PC-3 (cell line): ENCODE measurements around the gene C1QL4.

ENCODE experiments used
- EZH2 ChIP-seq: fragments of 300-600 bp; sonication (generic); IDR thresholded peaks from one replicate; pipeline ENCODE4 v1.6.1; 2017; ENCODE audit warnings: antibody characterized with exemption, mild to moderate bottlenecking, low read length; ENCODE audit not compliant: unreplicated experiment
- EZH2phosphoT487 ChIP-seq: fragments of 300-600 bp; sonication (generic); IDR thresholded peaks from 2 replicates; pipeline ENCODE4 v1.6.1; 2018; ENCODE audit warnings: mild to moderate bottlenecking, antibody characterized with exemption, low read length, borderline replicate concordance
- TF ChIP-seq, protein P1 (sequence below): fragments of 300-600 bp; sonication (generic); conservative IDR thresholded peaks from 2 replicates; pipeline ENCODE4 v1.5.1; 2017; ENCODE audit warnings: antibody characterized with exemption, low read depth, mild to moderate bottlenecking, low read length

DNA sequence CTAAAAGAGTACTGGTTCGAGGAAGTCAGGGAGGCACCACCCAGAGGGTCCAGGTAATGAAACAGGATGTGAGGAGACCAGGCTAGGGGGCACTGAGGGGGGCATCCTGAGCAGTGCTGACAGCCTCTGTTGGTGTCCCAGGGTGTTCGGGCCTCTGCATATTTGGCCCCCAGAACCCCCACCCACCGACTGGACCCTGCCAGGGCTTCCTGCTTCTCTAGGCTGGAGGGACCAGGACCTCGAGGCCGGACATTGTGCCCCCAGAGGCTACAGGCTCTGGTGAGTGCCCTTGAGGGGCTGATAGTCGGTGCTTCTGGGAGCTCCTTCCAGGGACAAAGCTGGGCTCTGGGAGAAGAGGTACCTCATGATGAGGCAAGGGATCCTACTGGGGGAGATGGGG, 11.4 kb downstream of the C1QL4 start:
- TF ChIP-seq, protein P1, sequence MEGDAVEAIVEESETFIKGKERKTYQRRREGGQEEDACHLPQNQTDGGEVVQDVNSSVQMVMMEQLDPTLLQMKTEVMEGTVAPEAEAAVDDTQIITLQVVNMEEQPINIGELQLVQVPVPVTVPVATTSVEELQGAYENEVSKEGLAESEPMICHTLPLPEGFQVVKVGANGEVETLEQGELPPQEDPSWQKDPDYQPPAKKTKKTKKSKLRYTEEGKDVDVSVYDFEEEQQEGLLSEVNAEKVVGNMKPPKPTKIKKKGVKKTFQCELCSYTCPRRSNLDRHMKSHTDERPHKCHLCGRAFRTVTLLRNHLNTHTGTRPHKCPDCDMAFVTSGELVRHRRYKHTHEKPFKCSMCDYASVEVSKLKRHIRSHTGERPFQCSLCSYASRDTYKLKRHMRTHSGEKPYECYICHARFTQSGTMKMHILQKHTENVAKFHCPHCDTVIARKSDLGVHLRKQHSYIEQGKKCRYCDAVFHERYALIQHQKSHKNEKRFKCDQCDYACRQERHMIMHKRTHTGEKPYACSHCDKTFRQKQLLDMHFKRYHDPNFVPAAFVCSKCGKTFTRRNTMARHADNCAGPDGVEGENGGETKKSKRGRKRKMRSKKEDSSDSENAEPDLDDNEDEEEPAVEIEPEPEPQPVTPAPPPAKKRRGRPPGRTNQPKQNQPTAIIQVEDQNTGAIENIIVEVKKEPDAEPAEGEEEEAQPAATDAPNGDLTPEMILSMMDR = no peak
- TF ChIP-seq EZH2 = no peak
- TF ChIP-seq EZH2phosphoT487 = no peak
